KMS-11 (cell line): Measurements from ENCODE around the gene ETNPPL.

ENCODE experiments used
- H2AFZ ChIP-seq: fragments of 200-600 bp; sonication (generic); 2 replicates; pipeline ENCODE4 v1.6.1; 2016; ENCODE audit warnings: antibody characterized with exemption, mixed run types, low read depth
- H3K27ac ChIP-seq: fragments of 200-600 bp; sonication (generic); 2 replicates; pipeline ENCODE4 v1.6.1; 2016; ENCODE audit warnings: mild to moderate bottlenecking, mixed run types
- H3K27me3 ChIP-seq: fragments of 200-600 bp; sonication (generic); 2 replicates; pipeline ENCODE4 v1.6.1; 2017; ENCODE audit warnings: mild to moderate bottlenecking, low read depth, mixed run types, moderate library complexity; ENCODE audit not compliant: insufficient read depth
- H3K36me3 ChIP-seq: fragments of 200-600 bp; sonication (generic); 2 replicates; pipeline ENCODE4 v1.6.1; 2017; ENCODE audit warnings: mild to moderate bottlenecking, mixed run types; ENCODE audit not compliant: insufficient read depth
- H3K4me1 ChIP-seq: fragments of 200-600 bp; sonication (generic); 2 replicates; pipeline ENCODE4 v1.6.1; 2016; ENCODE audit warnings: mild to moderate bottlenecking, low read depth, mixed run types; ENCODE audit not compliant: poor library complexity, severe bottlenecking
- H3K4me2 ChIP-seq: fragments of 200-600 bp; sonication (generic); 2 replicates; pipeline ENCODE4 v1.7.0; 2016; ENCODE audit warnings: mild to moderate bottlenecking, mixed run types
- H3K4me3 ChIP-seq: fragments of 200-600 bp; sonication (generic); IDR thresholded peaks from 2 replicates; pipeline ENCODE4 v1.6.1; 2017; ENCODE audit warnings: low read depth, low read length, mixed read lengths; ENCODE audit not compliant: insufficient read depth
- H3K79me2 ChIP-seq: fragments of 200-600 bp; sonication (generic); 2 replicates; pipeline ENCODE4 v1.6.1; 2016; ENCODE audit warnings: low read depth, mixed run types; ENCODE audit not compliant: insufficient read depth
- H3K9ac ChIP-seq: fragments of 200-600 bp; sonication (generic); 2 replicates; pipeline ENCODE4 v1.6.1; 2016; ENCODE audit warnings: mild to moderate bottlenecking, mixed run types
- H4K20me1 ChIP-seq: fragments of 200-600 bp; sonication (generic); 2 replicates; pipeline ENCODE4 v1.6.1; 2016; ENCODE audit warnings: mild to moderate bottlenecking, mixed run types; ENCODE audit not compliant: insufficient read depth
- TF ChIP-seq, protein P1 (sequence below): fragments of 200-600 bp; sonication (generic); conservative IDR thresholded peaks from 2 replicates; pipeline ENCODE4 v1.6.1; 2017; ENCODE audit warnings: low read depth, mild to moderate bottlenecking, antibody characterized with exemption, low read length, moderate library complexity, mixed read lengths

The ETNPPL gene

GRCh38 chr4:108793415-108793814 is 30.6 kb upstream of the ETNPPL start:
- Histone ChIP-seq H3K4me2 (no peak overlapping the region), H3K4me3 (no peak overlapping the region), H2AFZ (no peak overlapping the region), H3K4me1 (no peaks in the 10 kb centered on the region), H3K27me3 (no peaks in the 10 kb centered on the region), H3K27ac (no peak overlapping the region), H3K36me3 (no peaks in the 10 kb centered on the region), H3K79me2 (no peaks in the 10 kb centered on the region), H3K9ac (no peak overlapping the region), H4K20me1 (no peaks in the 10 kb centered on the region)
- TF ChIP-seq, protein P1, sequence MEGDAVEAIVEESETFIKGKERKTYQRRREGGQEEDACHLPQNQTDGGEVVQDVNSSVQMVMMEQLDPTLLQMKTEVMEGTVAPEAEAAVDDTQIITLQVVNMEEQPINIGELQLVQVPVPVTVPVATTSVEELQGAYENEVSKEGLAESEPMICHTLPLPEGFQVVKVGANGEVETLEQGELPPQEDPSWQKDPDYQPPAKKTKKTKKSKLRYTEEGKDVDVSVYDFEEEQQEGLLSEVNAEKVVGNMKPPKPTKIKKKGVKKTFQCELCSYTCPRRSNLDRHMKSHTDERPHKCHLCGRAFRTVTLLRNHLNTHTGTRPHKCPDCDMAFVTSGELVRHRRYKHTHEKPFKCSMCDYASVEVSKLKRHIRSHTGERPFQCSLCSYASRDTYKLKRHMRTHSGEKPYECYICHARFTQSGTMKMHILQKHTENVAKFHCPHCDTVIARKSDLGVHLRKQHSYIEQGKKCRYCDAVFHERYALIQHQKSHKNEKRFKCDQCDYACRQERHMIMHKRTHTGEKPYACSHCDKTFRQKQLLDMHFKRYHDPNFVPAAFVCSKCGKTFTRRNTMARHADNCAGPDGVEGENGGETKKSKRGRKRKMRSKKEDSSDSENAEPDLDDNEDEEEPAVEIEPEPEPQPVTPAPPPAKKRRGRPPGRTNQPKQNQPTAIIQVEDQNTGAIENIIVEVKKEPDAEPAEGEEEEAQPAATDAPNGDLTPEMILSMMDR: no peak

DNA sequence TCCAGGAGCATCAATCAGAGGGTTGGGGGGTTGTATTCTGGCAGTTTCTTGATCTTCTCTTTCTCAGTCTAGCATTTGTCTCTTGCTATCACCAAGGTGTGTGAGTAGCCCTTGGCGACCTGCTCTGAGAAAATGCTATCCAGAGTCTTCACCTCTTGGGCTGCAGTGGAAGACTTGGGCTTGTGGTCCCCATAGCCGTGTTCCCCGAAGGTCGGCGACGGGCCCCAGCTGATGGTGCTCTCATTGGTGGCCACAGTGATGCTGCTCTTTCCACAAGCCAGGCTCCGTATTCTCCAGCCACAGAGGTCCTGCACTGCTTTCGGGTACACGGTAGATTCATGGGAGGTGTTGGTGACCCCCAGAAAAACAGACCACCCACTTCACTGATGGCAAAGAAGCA is 25.9 kb upstream of the ETNPPL start:
- Histone ChIP-seq H2AFZ (no peak overlapping the region), H3K27me3 (no peaks in the 10 kb centered on the region), H3K27ac (no peak overlapping the region), H3K4me1 (no peaks in the 10 kb centered on the region), H4K20me1 (no peaks in the 10 kb centered on the region), H3K9ac (no peak overlapping the region), H3K79me2 (no peaks in the 10 kb centered on the region), H3K4me2 (no peak overlapping the region), H3K36me3 (no peaks in the 10 kb centered on the region), H3K4me3 (no peak overlapping the region)
- TF ChIP-seq, protein P1: no peak

DNA sequence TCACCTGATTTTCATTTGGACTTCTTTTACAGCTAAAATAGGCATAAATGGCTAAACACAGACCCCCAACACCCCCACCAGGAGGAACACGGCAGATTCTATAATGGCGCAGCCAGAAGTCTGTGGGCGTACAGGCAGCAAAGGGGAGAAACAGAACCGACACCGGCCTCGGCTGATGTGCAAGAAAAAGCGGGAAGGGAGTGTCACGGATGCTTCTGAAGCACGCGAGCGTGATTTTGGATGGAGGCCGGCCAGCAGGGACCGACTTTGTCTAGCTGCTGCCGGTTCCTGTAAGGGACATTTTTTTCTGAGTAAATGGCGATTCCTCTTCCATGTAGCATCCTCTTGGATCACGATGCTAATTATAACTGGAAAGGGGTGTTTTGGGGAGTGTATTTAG is 24.9 kb upstream of the ETNPPL start:
- H3K36me3 ChIP-seq: no peaks in the 10 kb centered on the region
- no peak overlapping the region for H3K9ac ChIP-seq
- no peaks in the 10 kb centered on the region for H4K20me1 ChIP-seq
- H3K4me3 ChIP-seq: no peak overlapping the region
- no peaks in the 10 kb centered on the region for H3K4me1 ChIP-seq
- TF ChIP-seq, protein P1: no peak
- no peaks in the 10 kb centered on the region for H3K27me3 ChIP-seq
- H3K4me2 ChIP-seq: no peak overlapping the region
- H2AFZ ChIP-seq: no peak overlapping the region
- H3K27ac ChIP-seq: no peak overlapping the region
- H3K79me2 ChIP-seq: no peaks in the 10 kb centered on the region

GRCh38 chr4:108787106-108787505 is 24.3 kb upstream of the ETNPPL start:
- no peaks in the 10 kb centered on the region for H3K27me3 ChIP-seq
- no peaks in the 10 kb centered on the region for H3K36me3 ChIP-seq
- H3K4me2 ChIP-seq: no peak overlapping the region
- TF ChIP-seq, protein P1: no peak
- no peaks in the 10 kb centered on the region for H3K4me1 ChIP-seq
- no peak overlapping the region for H3K27ac ChIP-seq
- H3K4me3 ChIP-seq: no peak overlapping the region
- H3K79me2 ChIP-seq: no peaks in the 10 kb centered on the region
- H2AFZ ChIP-seq: no peak overlapping the region
- H4K20me1 ChIP-seq: no peaks in the 10 kb centered on the region
- no peak overlapping the region for H3K9ac ChIP-seq

GRCh38 chr4:108786351-108786750 is 23.5 kb upstream of the ETNPPL start:
- TF ChIP-seq, protein P1: no peak
- Histone ChIP-seq H3K36me3 (no peaks in the 10 kb centered on the region), H2AFZ (no peak overlapping the region), H4K20me1 (no peaks in the 10 kb centered on the region), H3K9ac (no peak overlapping the region), H3K4me1 (no peaks in the 10 kb centered on the region), H3K27ac (no peak overlapping the region), H3K79me2 (no peaks in the 10 kb centered on the region), H3K4me3 (no peak overlapping the region), H3K27me3 (no peaks in the 10 kb centered on the region), H3K4me2 (no peak overlapping the region)
